ENCODE data around the gene MZT2A.
A peak's percentile ranks its signal among the peaks of the same experiment; 100 is the strongest.
"Not testable (repeated sequence)": the region's sequence is repeated elsewhere in the genome, so short reads cannot be mapped to it uniquely, and the experiment has no call there.

MZT2A gene

GRCh38 chr2:131517106-131517831, 25.1 kb upstream of the MZT2A start:
- ChIA-PET CTCF (no interaction called here), POLR2A (no interaction called here)
- TF ChIP-seq CTCF (IDR thresholded peaks at IDR 0.05; ENCODE audit: insufficient read depth, low read length, missing control alignments): no peak
- H3K4me3 ChIP-seq (ENCODE audit: low read depth, low read length): no peak overlapping the region
- DNase-seq (ENCODE audit: low read depth, low spot score): no peak

GRCh38 chr2:131516621-131517020, 24.4 kb upstream of the MZT2A start:
- CTCF ChIA-PET; DNase-seq (ENCODE audit: low read depth, low spot score); POLR2A ChIA-PET; H3K4me3 ChIP-seq (ENCODE audit: low read depth, low read length): not testable (repeated sequence)
- peak; percentile 14 for TF ChIP-seq CTCF (IDR thresholded peaks at IDR 0.05; ENCODE audit: insufficient read depth, low read length, missing control alignments)

GRCh38 chr2:131516011-131516410, 23.8 kb upstream of the MZT2A start:
- CTCF ChIA-PET: no interaction called here
- no peak for DNase-seq (ENCODE audit: low read depth, low spot score)
- H3K4me3 ChIP-seq (ENCODE audit: low read depth, low read length): no peak overlapping the region
- POLR2A ChIA-PET: no interaction called here
- TF ChIP-seq CTCF (IDR thresholded peaks at IDR 0.05; ENCODE audit: insufficient read depth, low read length, missing control alignments): no peak

GRCh38 chr2:131515235-131515634, 23.0 kb upstream of the MZT2A start:
- POLR2A ChIA-PET; CTCF ChIA-PET; DNase-seq (ENCODE audit: low read depth, low spot score); H3K4me3 ChIP-seq (ENCODE audit: low read depth, low read length): not testable (repeated sequence)

GRCh38 chr2:131514408-131515166, 22.4 kb upstream of the MZT2A start:
- DNase-seq (ENCODE audit: low read depth, low spot score); CTCF ChIA-PET; H3K4me3 ChIP-seq (ENCODE audit: low read depth, low read length); POLR2A ChIA-PET: not testable (repeated sequence)

- CTCF ChIA-PET; POLR2A ChIA-PET; H3K4me3 ChIP-seq (ENCODE audit: low read depth, low read length); DNase-seq (ENCODE audit: low read depth, low spot score): not testable (repeated sequence)
Observed at GRCh38 chr2:131511969-131512870, 20.0 kb upstream of the MZT2A start.

- DNase-seq (ENCODE audit: low read depth, low spot score); CTCF ChIA-PET; H3K4me3 ChIP-seq (ENCODE audit: low read depth, low read length); POLR2A ChIA-PET: not testable (repeated sequence)
Observed at GRCh38 chr2:131511291-131511968, 19.2 kb upstream of the MZT2A start.

GRCh38 chr2:131509615-131510014, 17.4 kb upstream of the MZT2A start:
- ChIA-PET POLR2A (no interaction called here), CTCF (no interaction called here)
- DNase-seq (ENCODE audit: low read depth, low spot score): no peak
- no peak overlapping the region for H3K4me3 ChIP-seq (ENCODE audit: low read depth, low read length)
- TF ChIP-seq CTCF (IDR thresholded peaks at IDR 0.05; ENCODE audit: insufficient read depth, low read length, missing control alignments): no peak

GRCh38 chr2:131504082-131504750, 12.0 kb upstream of the MZT2A start:
- DNase-seq (ENCODE audit: low read depth, low spot score); POLR2A ChIA-PET; H3K4me3 ChIP-seq (ENCODE audit: low read depth, low read length): not testable (repeated sequence)
- CTCF ChIA-PET: interaction anchor here (1.9 to 3.3 kb wide), 2 partner anchors 9 to 12 kb away, joined by 5 to 18 read pairs; partner anchors contain the start of gene MZT2A

GRCh38 chr2:131503587-131503986, 11.4 kb upstream of the MZT2A start:
- DNase-seq (ENCODE audit: low read depth, low spot score); POLR2A ChIA-PET; H3K4me3 ChIP-seq (ENCODE audit: low read depth, low read length): not testable (repeated sequence)
- CTCF ChIA-PET: interaction anchor here (1.9 to 3.3 kb wide), 2 partner anchors 9 to 11 kb away, joined by 5 to 18 read pairs; partner anchors contain the start of gene MZT2A
